ENCODE results near the gene KRTAP4-2. TPM values are rescaled to one million over a fixed set of nuclear protein-coding genes. Genes with fewer than 3 reads are reported as not detected.
"Not testable (repeated sequence)": the region's sequence is repeated elsewhere in the genome, so short reads cannot be mapped to it uniquely, and the experiment has no call there.

Gene KRTAP4-2
- total RNA-seq, 5 donors from 2014 or later (not counting 1 experiment from before 2014, with no cell fraction given), result not detected

DNA sequence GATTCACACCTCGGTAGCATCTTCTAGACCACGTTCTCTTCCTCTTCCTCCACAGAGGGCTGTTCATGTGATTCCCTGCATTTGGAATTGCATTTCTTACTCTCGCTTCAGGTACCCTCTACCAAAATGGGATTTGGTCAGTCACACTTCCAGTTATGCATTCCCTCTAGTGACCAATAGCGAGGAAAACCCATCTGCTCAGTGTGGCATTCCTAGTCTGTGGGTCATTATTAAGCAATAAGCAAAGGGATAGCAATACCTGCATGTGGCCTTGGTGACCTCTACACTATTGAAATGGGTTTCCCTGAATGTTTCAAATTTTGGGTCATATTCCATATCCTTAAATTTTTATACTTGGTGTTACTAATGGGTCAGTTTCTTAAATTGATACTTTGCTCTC, 28.0 kb downstream of the KRTAP4-2 start:
- H3K4me1 Mint-ChIP-seq, result no peaks in the 10 kb centered on the region
- no peak for ATAC-seq (replicated peaks in 1 of 4)

GRCh38 chr17:41149652-41149985, 28.4 kb downstream of the KRTAP4-2 start, which contains the start of gene KRTAP4-5:
Gene KRTAP4-5, minus strand, starts transcription at chr17:41149825. Its CDS starts 58 bp downstream, at chr17:41149767.
- Histone ChIP-seq H3K9me3 (no peaks in the 10 kb centered on the region), H3K36me3 (ENCODE audit: control insufficient read depth in 2 of 2, extremely low read depth in 1 of 2, insufficient read depth in 1 of 2, low read length in 1 of 2) (no peaks in the 10 kb centered on the region), H3K4me1 (ENCODE audit: control insufficient read depth in 1 of 2, extremely low read depth in 1 of 2, insufficient read depth in 2 of 2, low read length in 2 of 2) (no peaks in the 10 kb centered on the region), H3K4me3 (ENCODE audit: control insufficient read depth in 1 of 2, extremely low read depth in 1 of 2, low read length in 1 of 2) (no peak within 1 kb of the TSS), H3K27ac (ENCODE audit: low read length) (no peak within 1 kb of the TSS), H3K27me3 (replicated peaks in 1 of 2; ENCODE audit: control insufficient read depth in 2 of 2, extremely low read depth in 1 of 2, insufficient read depth in 2 of 2, low read length in 1 of 2) (peaks cover 2% of the 10 kb centered on the region in 2 experiments)
- ATAC-seq (replicated peaks in 1 of 4), result no peak
- ChIA-PET POLR2A (no interaction called here), CTCF (no interaction called here)
- no peaks in the 10 kb centered on the region for H3K27me3 Mint-ChIP-seq
- H3K4me1 Mint-ChIP-seq, result no peaks in the 10 kb centered on the region
- no peaks in the 10 kb centered on the region for H3K36me3 Mint-ChIP-seq
- 100% methylated on average over 1 of the region's 2 CpGs for WGBS (ENCODE audit: insufficient coverage)
- no peak within 1 kb of the TSS for H3K4me3 Mint-ChIP-seq
- no peaks in the 10 kb centered on the region for H3K9me3 Mint-ChIP-seq
- no peak for DNase-seq
- H3K27ac Mint-ChIP-seq, result no peak within 1 kb of the TSS

More for the DNA sequence above, 28.0 kb downstream of the KRTAP4-2 start:
- Mint-ChIP-seq H3K27ac (no peak overlapping the region), H3K9me3 (no peaks in the 10 kb centered on the region), H3K4me3 (no peak overlapping the region), H3K36me3 (no peaks in the 10 kb centered on the region), H3K27me3 (no peaks in the 10 kb centered on the region)
- DNase-seq, result no peak
- POLR2A ChIA-PET, result no interaction called here
- Histone ChIP-seq H3K36me3 (ENCODE audit: control insufficient read depth in 2 of 2, extremely low read depth in 1 of 2, insufficient read depth in 1 of 2, low read length in 1 of 2) (no peaks in the 10 kb centered on the region), H3K9me3 (no peaks in the 10 kb centered on the region), H3K27ac (ENCODE audit: low read length) (no peak overlapping the region), H3K4me1 (ENCODE audit: control insufficient read depth in 1 of 2, extremely low read depth in 1 of 2, insufficient read depth in 2 of 2, low read length in 2 of 2) (no peaks in the 10 kb centered on the region), H3K27me3 (replicated peaks in 1 of 2; ENCODE audit: control insufficient read depth in 2 of 2, extremely low read depth in 1 of 2, insufficient read depth in 2 of 2, low read length in 1 of 2) (peaks cover 2% of the 10 kb centered on the region in 2 experiments), H3K4me3 (ENCODE audit: control insufficient read depth in 1 of 2, extremely low read depth in 1 of 2, low read length in 1 of 2) (no peak overlapping the region)
- WGBS (ENCODE audit: insufficient coverage), result 76% methylated on average over 2 of the region's 4 CpGs
- CTCF ChIA-PET, result no interaction called here

GRCh38 chr17:41148971-41149651, 28.9 kb downstream of the KRTAP4-2 start:
- H3K27me3 Mint-ChIP-seq; CTCF ChIA-PET; H3K27ac ChIP-seq (ENCODE audit: low read length); H3K4me3 Mint-ChIP-seq; H3K36me3 Mint-ChIP-seq; ATAC-seq (replicated peaks in 1 of 4); H3K36me3 ChIP-seq (ENCODE audit: control insufficient read depth in 2 of 2, extremely low read depth in 1 of 2, insufficient read depth in 1 of 2, low read length in 1 of 2); H3K9me3 Mint-ChIP-seq; H3K27ac Mint-ChIP-seq; H3K4me1 Mint-ChIP-seq; H3K9me3 ChIP-seq; H3K27me3 ChIP-seq (replicated peaks in 1 of 2; ENCODE audit: control insufficient read depth in 2 of 2, extremely low read depth in 1 of 2, insufficient read depth in 2 of 2, low read length in 1 of 2); H3K4me1 ChIP-seq (ENCODE audit: control insufficient read depth in 1 of 2, extremely low read depth in 1 of 2, insufficient read depth in 2 of 2, low read length in 2 of 2); H3K4me3 ChIP-seq (ENCODE audit: control insufficient read depth in 1 of 2, extremely low read depth in 1 of 2, low read length in 1 of 2); POLR2A ChIA-PET; DNase-seq: not testable (repeated sequence)
- 68% methylated on average over 7 of the region's 10 CpGs for WGBS (ENCODE audit: insufficient coverage)

DNA sequence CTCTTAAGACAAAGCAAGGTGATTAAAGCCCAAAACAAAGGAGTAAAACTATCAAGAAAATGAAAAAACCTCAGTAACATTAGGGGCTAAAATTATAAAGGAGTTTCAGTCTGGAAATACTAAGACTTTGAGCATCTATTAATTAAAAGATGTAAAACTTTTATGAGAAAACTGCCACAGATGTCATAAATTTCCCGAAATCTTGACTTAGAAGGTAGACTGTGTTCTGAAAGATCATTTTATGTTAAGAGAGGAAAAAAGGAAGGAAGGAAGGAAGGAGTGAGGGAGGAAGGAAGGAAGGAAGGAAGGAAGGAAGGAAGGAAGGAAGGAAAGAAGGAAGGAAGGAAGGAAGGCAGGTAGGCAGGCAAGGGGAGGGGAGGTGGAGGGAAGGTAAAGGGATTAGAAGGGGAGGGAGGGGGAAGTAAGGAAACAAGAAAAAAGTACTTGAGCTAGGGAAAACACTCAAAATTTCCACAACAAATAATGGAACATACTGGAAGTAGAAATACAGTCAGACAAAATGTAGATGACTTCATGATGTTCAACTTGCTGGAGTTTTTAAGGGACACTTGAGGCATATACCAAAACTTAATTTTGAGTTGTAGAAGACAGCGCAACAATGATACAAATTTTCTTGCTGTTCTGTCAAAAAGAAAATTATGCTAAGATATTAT, 30.4 kb downstream of the KRTAP4-2 start:
- Histone ChIP-seq H3K27ac (ENCODE audit: low read length) (no peak overlapping the region), H3K27me3 (replicated peaks in 1 of 2; ENCODE audit: control insufficient read depth in 2 of 2, extremely low read depth in 1 of 2, insufficient read depth in 2 of 2, low read length in 1 of 2) (peaks cover 2% of the 10 kb centered on the region in 2 experiments), H3K4me1 (ENCODE audit: control insufficient read depth in 1 of 2, extremely low read depth in 1 of 2, insufficient read depth in 2 of 2, low read length in 2 of 2) (no peaks in the 10 kb centered on the region), H3K36me3 (ENCODE audit: control insufficient read depth in 2 of 2, extremely low read depth in 1 of 2, insufficient read depth in 1 of 2, low read length in 1 of 2) (no peaks in the 10 kb centered on the region), H3K4me3 (ENCODE audit: control insufficient read depth in 1 of 2, extremely low read depth in 1 of 2, low read length in 1 of 2) (no peak overlapping the region), H3K9me3 (no peaks in the 10 kb centered on the region)
- H3K4me1 Mint-ChIP-seq, result no peaks in the 10 kb centered on the region
- peaks cover 10 to 12% (median 10%) of the 10 kb centered on the region in 3 donors for H3K9me3 Mint-ChIP-seq
- H3K4me3 Mint-ChIP-seq, result no peak overlapping the region
- DNase-seq (no peak), ATAC-seq (replicated peaks in 1 of 4) (no peak)
- no peaks in the 10 kb centered on the region for H3K27me3 Mint-ChIP-seq
- 57% methylated on average over 1 of the region's 2 CpGs for WGBS (ENCODE audit: insufficient coverage)
- peaks cover 5% of the 10 kb centered on the region for H3K36me3 Mint-ChIP-seq
- CTCF ChIA-PET, result interaction anchor here in 1 of 2 donors (0.7 kb wide), 1 partner anchor 35 kb away, joined by 4 read pairs; no protein-coding TSS in a partner anchor
- POLR2A ChIA-PET, result no interaction called here
- H3K27ac Mint-ChIP-seq, result no peak overlapping the region

DNA sequence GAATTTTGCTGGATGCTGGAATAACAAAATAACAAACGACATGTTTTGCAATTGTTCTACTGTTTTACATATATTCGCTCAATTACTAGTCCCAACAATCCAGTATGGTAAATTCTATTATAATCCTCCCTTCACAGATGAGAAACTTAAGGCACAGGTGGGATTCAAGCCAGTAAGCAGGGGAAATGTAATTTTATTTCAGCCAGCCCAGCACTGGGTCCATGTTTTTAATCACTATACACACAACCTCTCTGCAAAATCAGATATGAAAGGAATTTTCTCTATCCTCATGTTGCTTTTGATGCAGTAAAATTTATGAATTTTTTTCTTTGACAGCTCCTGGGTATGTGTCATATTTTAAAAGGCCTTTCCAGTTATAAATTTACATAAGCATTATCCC, 32.8 kb downstream of the KRTAP4-2 start:
- H3K36me3 Mint-ChIP-seq, result peaks cover 5% of the 10 kb centered on the region
- ChIA-PET CTCF (no interaction called here), POLR2A (no interaction called here)
- no peaks in the 10 kb centered on the region for H3K4me1 Mint-ChIP-seq
- H3K9me3 ChIP-seq, result no peaks in the 10 kb centered on the region
- H3K27ac ChIP-seq (ENCODE audit: low read length), result no peak overlapping the region
- H3K4me3 Mint-ChIP-seq, result no peak overlapping the region
- peaks cover 2% of the 10 kb centered on the region in 2 experiments for H3K27me3 ChIP-seq (replicated peaks in 1 of 2; ENCODE audit: control insufficient read depth in 2 of 2, extremely low read depth in 1 of 2, insufficient read depth in 2 of 2, low read length in 1 of 2)
- H3K36me3 ChIP-seq (ENCODE audit: control insufficient read depth in 2 of 2, extremely low read depth in 1 of 2, insufficient read depth in 1 of 2, low read length in 1 of 2), result no peaks in the 10 kb centered on the region
- no peak overlapping the region for H3K27ac Mint-ChIP-seq
- peaks cover 18 to 25% (median 20%) of the 10 kb centered on the region in 3 donors for H3K9me3 Mint-ChIP-seq
- no peak overlapping the region for H3K4me3 ChIP-seq (ENCODE audit: control insufficient read depth in 1 of 2, extremely low read depth in 1 of 2, low read length in 1 of 2)
- H3K27me3 Mint-ChIP-seq, result no peaks in the 10 kb centered on the region
- WGBS (ENCODE audit: insufficient coverage), result no CpG with 5 or more reads among the region's 2 CpGs
- no peak for DNase-seq
- ATAC-seq (replicated peaks in 1 of 4), result no peak
- H3K4me1 ChIP-seq (ENCODE audit: control insufficient read depth in 1 of 2, extremely low read depth in 1 of 2, insufficient read depth in 2 of 2, low read length in 2 of 2), result no peaks in the 10 kb centered on the region

GRCh38 chr17:41144846-41145245, 33.2 kb downstream of the KRTAP4-2 start:
- Mint-ChIP-seq H3K36me3 (peaks cover 5% of the 10 kb centered on the region), H3K9me3 (peaks cover 18 to 25% (median 20%) of the 10 kb centered on the region in 3 donors), H3K4me1 (no peaks in the 10 kb centered on the region), H3K27me3 (no peaks in the 10 kb centered on the region), H3K27ac (no peak overlapping the region), H3K4me3 (no peak overlapping the region)
- Histone ChIP-seq H3K4me3 (ENCODE audit: control insufficient read depth in 1 of 2, extremely low read depth in 1 of 2, low read length in 1 of 2) (no peak overlapping the region), H3K36me3 (ENCODE audit: control insufficient read depth in 2 of 2, extremely low read depth in 1 of 2, insufficient read depth in 1 of 2, low read length in 1 of 2) (no peaks in the 10 kb centered on the region), H3K9me3 (no peaks in the 10 kb centered on the region), H3K27ac (ENCODE audit: low read length) (no peak overlapping the region), H3K27me3 (replicated peaks in 1 of 2; ENCODE audit: control insufficient read depth in 2 of 2, extremely low read depth in 1 of 2, insufficient read depth in 2 of 2, low read length in 1 of 2) (peaks cover 0 to 5% of the 10 kb centered on the region in 2 experiments), H3K4me1 (ENCODE audit: control insufficient read depth in 1 of 2, extremely low read depth in 1 of 2, insufficient read depth in 2 of 2, low read length in 2 of 2) (no peaks in the 10 kb centered on the region)
- no peak for DNase-seq
- no CpG with 5 or more reads among the region's 1 CpG for WGBS (ENCODE audit: insufficient coverage)
- POLR2A ChIA-PET, result no interaction called here
- no peak for ATAC-seq (replicated peaks in 1 of 4)
- CTCF ChIA-PET, result no interaction called here
